ENCODE data around the gene MRAP2. TPM values are rescaled to one million over a fixed set of nuclear protein-coding genes. Genes with fewer than 3 reads are reported as not detected.

The MRAP2 gene
- not detected for total RNA-seq

DNA sequence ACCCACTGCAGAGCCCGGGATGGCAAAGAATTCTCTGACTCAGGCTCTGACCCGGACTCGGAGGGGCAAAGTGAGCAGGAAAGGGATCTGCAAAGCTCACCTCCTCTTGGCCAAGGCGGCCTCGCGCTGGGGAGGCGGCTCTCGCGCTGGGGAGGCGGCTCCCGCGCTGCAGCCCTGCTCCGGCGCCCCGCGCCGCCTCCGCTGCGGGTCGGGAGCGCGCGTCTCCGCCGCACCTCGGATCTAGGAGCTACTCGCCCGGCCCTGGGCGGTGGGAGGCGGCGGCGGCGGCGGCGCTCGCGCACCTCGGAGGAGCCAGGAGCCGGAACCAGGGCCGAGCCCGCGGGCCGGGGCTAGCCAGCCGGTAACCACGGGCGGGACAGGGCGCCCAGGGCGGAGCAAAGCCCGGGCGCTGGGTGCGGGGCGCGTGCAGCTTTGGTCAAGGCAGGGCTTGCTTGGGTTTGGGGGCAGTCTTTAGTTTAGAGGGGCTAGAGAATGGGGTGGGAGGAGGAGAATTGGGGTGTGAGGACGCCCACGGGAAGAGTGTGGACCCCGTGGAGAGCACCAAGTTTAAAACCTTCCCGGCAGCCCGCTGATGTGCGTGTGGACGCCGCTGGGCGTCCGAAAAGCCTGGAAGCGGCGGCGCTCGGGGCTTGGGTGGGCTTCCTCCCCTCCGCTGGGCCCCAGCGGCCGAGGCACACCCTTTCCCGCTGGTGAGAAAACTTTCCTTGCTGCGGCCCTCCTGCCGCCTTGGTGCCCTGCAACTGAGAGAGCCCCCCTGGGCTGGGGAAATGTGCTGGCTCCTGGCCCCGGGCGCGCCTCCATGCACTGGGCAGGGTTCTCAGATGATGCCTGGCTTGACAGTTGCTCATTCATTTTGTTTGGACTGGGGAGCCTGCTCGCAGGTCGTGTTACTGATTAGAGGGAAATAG, at the start of gene MRAP2:
TSS of gene MRAP2 (plus strand) at position 250 of the 929 bp plus-strand sequence. CDS start 21,547 bp downstream, outside the sequence.
- ATAC-seq (peak in 1 of 2 donors; percentile 71), DNase-seq (ENCODE audit: low spot score in 2 of 2) (peak in 1 of 2 donors; percentile 7)
- Mint-ChIP-seq H3K27ac (no peak within 1 kb of the TSS), H3K36me3 (peaks cover 0 to 13% of the 10 kb centered on the region in 2 donors), H3K9me3 (peaks cover 5 to 13% of the 10 kb centered on the region in 2 donors)

- ATAC-seq (no peak), DNase-seq (ENCODE audit: low spot score in 2 of 2) (no peak)
- Mint-ChIP-seq H3K27ac (no peak overlapping the region), H3K36me3 (peaks cover 0 to 5% of the 10 kb centered on the region in 2 donors), H3K9me3 (no peaks in the 10 kb centered on the region)
Measured at GRCh38 chr6:83984411-83984810, 49.2 kb upstream of the MRAP2 start.

- Mint-ChIP-seq H3K27ac (no peak overlapping the region), H3K36me3 (no peaks in the 10 kb centered on the region), H3K9me3 (no peaks in the 10 kb centered on the region)
- no peak for ATAC-seq
- no peak for DNase-seq (ENCODE audit: low spot score in 2 of 2)
Measured at GRCh38 chr6:83985308-83985713, 48.3 kb upstream of the MRAP2 start.

DNA sequence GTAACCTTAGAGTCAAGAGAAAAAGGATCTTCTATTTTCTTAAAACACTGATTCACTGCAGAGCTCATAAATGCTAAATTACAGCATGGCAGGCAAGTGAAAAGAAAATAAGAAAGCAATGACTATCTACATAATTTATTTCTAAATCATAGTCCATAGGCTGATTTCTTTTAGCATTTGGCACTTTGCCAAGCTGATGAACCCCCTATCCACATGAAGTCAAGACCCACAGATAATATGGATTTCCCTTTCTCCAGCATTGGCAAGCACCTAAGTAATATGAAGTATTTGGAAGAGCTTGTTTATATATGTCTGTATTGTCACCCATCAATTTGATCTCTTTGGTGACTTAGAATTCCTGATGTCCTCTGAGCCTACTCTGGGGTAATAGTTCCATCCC, 47.9 kb upstream of the MRAP2 start:
- no peaks in the 10 kb centered on the region for H3K9me3 Mint-ChIP-seq
- no peaks in the 10 kb centered on the region for H3K36me3 Mint-ChIP-seq
- DNase-seq (ENCODE audit: low spot score in 2 of 2) (no peak), ATAC-seq (no peak)
- no peak overlapping the region for H3K27ac Mint-ChIP-seq

DNA sequence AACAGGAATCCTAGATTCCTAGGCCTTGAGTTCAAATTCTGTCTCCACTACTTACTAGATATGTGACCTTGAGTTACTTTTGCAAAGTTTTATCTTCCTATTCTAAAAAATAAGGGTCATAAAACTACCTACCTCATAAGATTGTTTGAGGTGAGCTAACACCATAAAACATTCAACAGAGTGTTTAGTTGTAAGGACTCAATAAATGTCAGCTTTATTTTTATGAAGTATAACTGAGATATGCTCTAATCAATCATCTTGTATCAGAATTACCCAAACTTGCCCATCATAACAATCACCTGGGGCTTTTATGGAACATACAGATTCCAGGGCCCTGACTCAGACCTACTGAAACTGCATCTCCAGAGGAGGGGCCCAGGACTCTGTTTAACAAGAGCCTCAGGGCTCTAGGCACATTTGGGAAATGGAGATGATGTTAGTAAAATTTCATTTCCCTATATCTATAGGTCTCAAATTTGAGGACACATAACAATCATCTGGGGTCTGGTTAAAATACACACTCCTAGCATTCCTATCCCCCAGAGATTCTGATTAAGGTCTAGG, 35.5 kb upstream of the MRAP2 start:
- ATAC-seq, result no peak

DNA sequence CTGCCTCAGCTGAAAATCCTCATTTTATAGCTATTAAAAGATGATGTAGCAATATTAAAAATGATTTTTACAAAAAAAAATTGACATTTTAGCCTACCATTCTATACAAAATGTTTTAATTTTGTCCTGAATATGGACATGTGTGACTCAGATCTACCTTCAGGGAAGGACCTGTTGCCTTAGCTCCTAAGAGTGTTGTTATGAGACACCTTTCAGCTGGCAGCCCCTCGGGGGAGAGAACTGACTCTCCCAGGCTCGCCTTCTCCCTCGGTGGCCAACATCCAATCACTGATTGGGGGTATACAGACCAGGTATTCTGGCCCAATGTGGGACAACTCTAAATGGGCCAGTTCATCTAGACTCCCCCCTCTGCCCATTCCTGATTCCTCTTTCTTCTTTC, 32.5 kb upstream of the MRAP2 start:
- peaks cover 0 to 4% of the 10 kb centered on the region in 2 donors for H3K9me3 Mint-ChIP-seq
- H3K27ac Mint-ChIP-seq, result no peak overlapping the region
- ATAC-seq (no peak), DNase-seq (ENCODE audit: low spot score in 2 of 2) (no peak)
- peaks cover 0 to 1% of the 10 kb centered on the region in 2 donors for H3K36me3 Mint-ChIP-seq

More for the DNA sequence above, 35.5 kb upstream of the MRAP2 start:
- peaks cover 0 to 15% of the 10 kb centered on the region in 2 donors for H3K36me3 Mint-ChIP-seq
- peaks cover 4 to 7% of the 10 kb centered on the region in 2 donors for H3K9me3 Mint-ChIP-seq
- H3K27ac Mint-ChIP-seq, result no peak overlapping the region
- DNase-seq (ENCODE audit: low spot score in 2 of 2), result no peak

DNA sequence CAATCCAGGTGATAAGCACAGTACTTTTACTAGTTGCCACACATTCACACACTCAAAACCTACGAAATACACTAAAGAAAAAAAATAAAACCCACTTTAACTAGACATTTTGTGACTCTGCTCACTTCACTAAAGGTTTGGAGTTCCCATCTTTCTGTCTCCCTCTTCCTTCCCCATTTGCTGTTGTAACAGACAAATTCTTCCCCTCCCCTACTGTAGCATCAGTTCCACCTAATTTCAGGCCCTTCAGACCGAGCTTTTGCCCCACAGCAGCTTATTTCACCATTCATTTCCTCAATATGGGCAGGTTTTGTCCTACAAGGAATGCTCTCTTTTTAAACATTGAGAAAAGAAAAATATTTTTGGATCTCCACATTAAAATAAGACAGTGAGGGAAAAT, 31.3 kb upstream of the MRAP2 start:
- no peaks in the 10 kb centered on the region for H3K36me3 Mint-ChIP-seq
- DNase-seq (ENCODE audit: low spot score in 2 of 2) (no peak), ATAC-seq (no peak)
- no peak overlapping the region for H3K27ac Mint-ChIP-seq
- peaks cover 0 to 2% of the 10 kb centered on the region in 2 donors for H3K9me3 Mint-ChIP-seq

GRCh38 chr6:84003131-84003530, 30.4 kb upstream of the MRAP2 start:
- DNase-seq (ENCODE audit: low spot score in 2 of 2) (no peak), ATAC-seq (no peak)
- H3K27ac Mint-ChIP-seq, result no peak overlapping the region
- no peaks in the 10 kb centered on the region for H3K9me3 Mint-ChIP-seq
- H3K36me3 Mint-ChIP-seq, result no peaks in the 10 kb centered on the region

DNA sequence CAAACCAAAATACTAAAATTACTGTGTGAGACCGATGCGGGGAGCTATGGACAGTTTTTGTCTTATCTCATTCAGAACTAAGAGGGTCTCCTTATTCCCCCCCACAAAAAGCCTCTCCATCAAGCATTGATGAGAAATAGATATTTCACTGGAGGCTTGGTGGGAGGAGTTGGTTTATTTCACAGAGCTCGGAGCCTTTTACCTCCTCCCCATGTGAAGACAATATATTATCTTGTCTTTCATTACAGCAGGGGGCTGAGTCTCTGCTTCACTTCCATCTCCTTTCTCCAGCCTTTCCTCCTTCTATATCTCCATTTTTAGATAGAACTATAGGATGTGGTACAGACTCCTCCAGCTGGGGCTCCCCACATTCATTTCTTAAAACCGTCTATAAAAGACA, 29.9 kb upstream of the MRAP2 start:
- Mint-ChIP-seq H3K27ac (no peak overlapping the region), H3K9me3 (no peaks in the 10 kb centered on the region), H3K36me3 (no peaks in the 10 kb centered on the region)
- ATAC-seq (no peak), DNase-seq (ENCODE audit: low spot score in 2 of 2) (no peak)

GRCh38 chr6:84007871-84008270, 25.7 kb upstream of the MRAP2 start:
- no peaks in the 10 kb centered on the region for H3K36me3 Mint-ChIP-seq
- H3K9me3 Mint-ChIP-seq, result no peaks in the 10 kb centered on the region
- ATAC-seq, result no peak

GRCh38 chr6:84013354-84013753, 20.2 kb upstream of the MRAP2 start:
- DNase-seq (ENCODE audit: low spot score in 2 of 2), result no peak
- no peak for ATAC-seq
- Mint-ChIP-seq H3K9me3 (no peaks in the 10 kb centered on the region), H3K36me3 (no peaks in the 10 kb centered on the region), H3K27ac (no peak overlapping the region)

More at GRCh38 chr6:84007871-84008270, 25.7 kb upstream of the MRAP2 start:
- no peak overlapping the region for H3K27ac Mint-ChIP-seq
- DNase-seq (ENCODE audit: low spot score in 2 of 2), result no peak

DNA sequence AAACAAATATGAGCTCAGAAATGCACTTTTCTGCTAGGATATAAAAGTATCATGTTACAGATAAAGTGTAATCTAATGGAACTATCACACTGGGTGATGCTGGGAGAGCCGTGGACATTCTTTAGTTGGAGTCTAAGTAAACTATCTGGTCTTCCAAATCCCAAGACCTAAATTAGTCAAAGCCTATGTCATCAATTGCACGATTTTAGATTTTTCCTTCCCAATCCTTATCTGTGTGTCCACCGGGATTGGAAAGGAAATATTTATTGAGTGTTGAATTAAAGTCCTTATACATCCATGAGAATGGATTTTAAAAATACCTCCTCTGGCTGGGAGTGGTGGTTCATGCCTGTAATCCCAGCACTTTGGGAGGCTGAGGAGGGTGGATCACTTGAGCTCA, 19.6 kb upstream of the MRAP2 start:
- Mint-ChIP-seq H3K36me3 (no peaks in the 10 kb centered on the region), H3K27ac (no peak overlapping the region), H3K9me3 (no peaks in the 10 kb centered on the region)
- no peak for DNase-seq (ENCODE audit: low spot score in 2 of 2)
- ATAC-seq, result no peak

- H3K36me3 Mint-ChIP-seq, result no peaks in the 10 kb centered on the region
- no peak for ATAC-seq
- H3K27ac Mint-ChIP-seq, result no peak overlapping the region
- DNase-seq (ENCODE audit: low spot score in 2 of 2), result no peak
- no peaks in the 10 kb centered on the region for H3K9me3 Mint-ChIP-seq
Measured at GRCh38 chr6:84016029-84016428, 17.5 kb upstream of the MRAP2 start.

GRCh38 chr6:84017709-84018452, 15.7 kb upstream of the MRAP2 start:
- no peaks in the 10 kb centered on the region for H3K36me3 Mint-ChIP-seq
- H3K9me3 Mint-ChIP-seq, result no peaks in the 10 kb centered on the region
- DNase-seq (ENCODE audit: low spot score in 2 of 2) (no peak), ATAC-seq (peak in 1 of 2 donors; percentile 32)
- H3K27ac Mint-ChIP-seq, result no peak overlapping the region

DNA sequence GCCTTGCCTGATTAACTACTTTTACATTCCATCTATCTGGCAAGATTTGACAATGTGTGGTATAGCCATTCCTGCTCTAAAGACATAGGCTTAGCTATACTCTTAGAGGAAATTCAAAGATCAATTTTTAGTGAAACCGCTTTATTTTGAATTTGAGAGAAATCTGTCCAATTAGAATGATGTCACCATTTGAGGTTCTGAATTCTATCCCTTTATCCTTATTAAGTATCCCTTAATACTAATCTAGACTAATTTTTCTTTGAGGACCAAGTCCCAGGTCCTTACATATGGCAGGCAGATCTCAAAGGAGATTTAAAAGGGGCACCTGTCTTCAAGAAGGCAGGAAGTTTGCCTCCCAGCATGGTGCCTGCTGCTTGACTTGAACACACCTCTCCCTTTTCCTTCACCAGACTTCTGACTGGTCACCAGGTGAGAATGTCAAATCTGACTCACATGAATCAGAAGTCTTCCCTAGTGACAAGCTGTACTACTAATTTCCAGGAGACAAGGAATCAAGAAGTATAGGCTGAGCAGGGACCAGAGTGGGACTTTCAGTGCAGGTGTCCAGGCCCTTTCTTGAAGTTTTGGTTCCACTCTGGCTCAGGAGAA, 15.0 kb upstream of the MRAP2 start:
- no peak overlapping the region for H3K27ac Mint-ChIP-seq
- no peak for DNase-seq (ENCODE audit: low spot score in 2 of 2)
- no peaks in the 10 kb centered on the region for H3K9me3 Mint-ChIP-seq
- no peaks in the 10 kb centered on the region for H3K36me3 Mint-ChIP-seq
- ATAC-seq, result no peak

- no peak for ATAC-seq
- no peak for DNase-seq (ENCODE audit: low spot score in 2 of 2)
- Mint-ChIP-seq H3K9me3 (no peaks in the 10 kb centered on the region), H3K27ac (no peak overlapping the region), H3K36me3 (no peaks in the 10 kb centered on the region)
Measured at GRCh38 chr6:84019141-84019841, 14.3 kb upstream of the MRAP2 start.
